NB4 (cell line): ENCODE data around the gene ZNHIT1.

Experiments
- MYC ChIP-seq: IDR thresholded peaks from 2 replicates; pipeline ENCODE4 v1.6.1; 2011; ENCODE audit warnings: low read depth, low read length
- POLR2A ChIP-seq: IDR thresholded peaks from 2 replicates; pipeline ENCODE4 v1.6.1; 2011; ENCODE audit warnings: mild to moderate bottlenecking; ENCODE audit not compliant: insufficient read length; ENCODE audit errors: extremely low read depth
- TF ChIP-seq, protein P1 (sequence below): IDR thresholded peaks from one replicate; pipeline ENCODE4 v1.5.1; 2012; ENCODE audit warnings: low read depth, low read length

DNA sequence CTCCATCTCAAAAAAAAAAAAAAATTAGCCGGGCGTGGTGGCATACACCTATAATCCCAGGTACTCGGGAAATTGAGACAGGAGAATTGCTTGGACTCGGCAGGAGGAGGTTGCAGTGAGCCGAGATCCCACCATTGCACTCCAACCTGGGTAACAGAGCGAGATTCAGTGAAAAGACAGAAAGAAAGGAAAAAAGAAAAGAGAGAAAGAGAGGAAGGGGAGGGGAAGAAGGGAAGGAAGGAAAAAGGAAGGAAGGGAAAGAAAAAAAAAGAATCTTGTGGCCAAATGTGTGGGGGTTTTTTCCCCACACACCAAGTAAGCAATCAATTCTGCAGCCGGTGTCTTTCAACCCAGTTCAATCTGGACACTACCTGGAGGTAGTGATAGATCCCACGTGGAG is 28.9 kb upstream of the ZNHIT1 start:
- TF ChIP-seq, protein P1, sequence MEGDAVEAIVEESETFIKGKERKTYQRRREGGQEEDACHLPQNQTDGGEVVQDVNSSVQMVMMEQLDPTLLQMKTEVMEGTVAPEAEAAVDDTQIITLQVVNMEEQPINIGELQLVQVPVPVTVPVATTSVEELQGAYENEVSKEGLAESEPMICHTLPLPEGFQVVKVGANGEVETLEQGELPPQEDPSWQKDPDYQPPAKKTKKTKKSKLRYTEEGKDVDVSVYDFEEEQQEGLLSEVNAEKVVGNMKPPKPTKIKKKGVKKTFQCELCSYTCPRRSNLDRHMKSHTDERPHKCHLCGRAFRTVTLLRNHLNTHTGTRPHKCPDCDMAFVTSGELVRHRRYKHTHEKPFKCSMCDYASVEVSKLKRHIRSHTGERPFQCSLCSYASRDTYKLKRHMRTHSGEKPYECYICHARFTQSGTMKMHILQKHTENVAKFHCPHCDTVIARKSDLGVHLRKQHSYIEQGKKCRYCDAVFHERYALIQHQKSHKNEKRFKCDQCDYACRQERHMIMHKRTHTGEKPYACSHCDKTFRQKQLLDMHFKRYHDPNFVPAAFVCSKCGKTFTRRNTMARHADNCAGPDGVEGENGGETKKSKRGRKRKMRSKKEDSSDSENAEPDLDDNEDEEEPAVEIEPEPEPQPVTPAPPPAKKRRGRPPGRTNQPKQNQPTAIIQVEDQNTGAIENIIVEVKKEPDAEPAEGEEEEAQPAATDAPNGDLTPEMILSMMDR = no peak
- no peak for TF ChIP-seq POLR2A
- no peak for TF ChIP-seq MYC
